Measurements from ENCODE around the gene WDPCP. TPM values are rescaled to one million over a fixed set of nuclear protein-coding genes. Genes with fewer than 3 reads are reported as not detected.
"Not testable (repeated sequence)": the region's sequence is repeated elsewhere in the genome, so short reads cannot be mapped to it uniquely, and the experiment has no call there.

The WDPCP gene
- total and polyA plus RNA-seq, 5 donors from 2014 or later, result 2.9 to 9.4 (median 3.9) TPM

GRCh38 chr2:63320669-63321068 is 267.6 kb downstream of the WDPCP start:
- Histone ChIP-seq H3K9me3 (ENCODE audit: control insufficient read depth in 2 of 2, low read length in 2 of 2) (no peaks in the 10 kb centered on the region), H3K4me1 (ENCODE audit: control insufficient read depth, insufficient read depth, low read length, poor library complexity, severe bottlenecking) (no peaks in the 10 kb centered on the region), H3K27me3 (ENCODE audit: control insufficient read depth, insufficient read depth, low read length) (no peaks in the 10 kb centered on the region), H3K4me3 (ENCODE audit: low read depth, low read length) (no peak overlapping the region), H3K36me3 (ENCODE audit: control insufficient read depth, insufficient read depth, low read length) (no peaks in the 10 kb centered on the region), H3K27ac (ENCODE audit: insufficient read depth, low read length, poor library complexity, severe bottlenecking) (no peak overlapping the region)
- no peaks in the 10 kb centered on the region for H3K27me3 Mint-ChIP-seq
- no peak overlapping the region for H3K27ac Mint-ChIP-seq
- H3K9me3 Mint-ChIP-seq, result peaks cover 0 to 8% (median 3%) of the 10 kb centered on the region in 7 donors
- H3K36me3 Mint-ChIP-seq, result peaks cover 27% of the 10 kb centered on the region
- no peaks in the 10 kb centered on the region for H3K4me1 Mint-ChIP-seq
- DNase-seq, result no peak
- no peak overlapping the region for H3K4me3 Mint-ChIP-seq
- no peak for ATAC-seq (ENCODE audit: low read depth in 2 of 2)

- H3K36me3 ChIP-seq (ENCODE audit: control insufficient read depth, insufficient read depth, low read length), result no peaks in the 10 kb centered on the region
- H3K4me3 ChIP-seq (ENCODE audit: low read depth, low read length), result no peak overlapping the region
- Mint-ChIP-seq H3K9me3 (peaks cover 0 to 23% (median 6%) of the 10 kb centered on the region in 7 donors), H3K27ac (no peak overlapping the region), H3K4me3 (no peak overlapping the region), H3K4me1 (no peaks in the 10 kb centered on the region), H3K27me3 (no peaks in the 10 kb centered on the region), H3K36me3 (peaks cover 52% of the 10 kb centered on the region)
- H3K27ac ChIP-seq (ENCODE audit: insufficient read depth, low read length, poor library complexity, severe bottlenecking), result no peak overlapping the region
- DNase-seq (no peak), ATAC-seq (ENCODE audit: low read depth in 2 of 2) (no peak)
- H3K9me3 ChIP-seq (ENCODE audit: control insufficient read depth in 2 of 2, low read length in 2 of 2), result no peaks in the 10 kb centered on the region
- no peaks in the 10 kb centered on the region for H3K4me1 ChIP-seq (ENCODE audit: control insufficient read depth, insufficient read depth, low read length, poor library complexity, severe bottlenecking)
- no peaks in the 10 kb centered on the region for H3K27me3 ChIP-seq (ENCODE audit: control insufficient read depth, insufficient read depth, low read length)
Measured at GRCh38 chr2:63310614-63311013, 277.7 kb downstream of the WDPCP start.

DNA sequence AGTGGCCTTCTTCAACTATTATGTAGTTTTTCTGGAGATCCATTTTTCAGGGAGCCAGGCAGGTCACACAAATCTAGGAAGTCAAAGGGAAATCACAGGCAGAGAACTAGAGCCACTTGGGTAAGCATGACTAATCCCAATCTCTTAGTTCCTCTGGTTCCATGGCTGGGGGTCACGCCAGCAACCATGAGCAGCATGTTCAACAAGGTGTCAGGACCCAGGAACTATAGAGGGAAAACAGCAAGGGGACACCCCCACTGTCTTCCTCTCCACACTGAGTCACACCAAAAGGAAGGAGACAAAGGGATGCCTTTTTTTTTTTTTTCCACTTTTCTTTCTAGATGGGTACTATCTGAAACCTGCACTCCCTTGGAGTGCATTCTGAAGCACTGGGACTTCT is 286.8 kb downstream of the WDPCP start:
- H3K36me3 ChIP-seq (ENCODE audit: control insufficient read depth, insufficient read depth, low read length), result no peaks in the 10 kb centered on the region
- no peak overlapping the region for H3K4me3 ChIP-seq (ENCODE audit: low read depth, low read length)
- Mint-ChIP-seq H3K4me3 (no peak overlapping the region), H3K9me3 (peaks cover 0 to 65% (median 14%) of the 10 kb centered on the region in 7 donors), H3K27ac (no peak overlapping the region), H3K4me1 (no peaks in the 10 kb centered on the region), H3K36me3 (peaks cover 25% of the 10 kb centered on the region), H3K27me3 (no peaks in the 10 kb centered on the region)
- no peak overlapping the region for H3K27ac ChIP-seq (ENCODE audit: insufficient read depth, low read length, poor library complexity, severe bottlenecking)
- no peak for ATAC-seq (ENCODE audit: low read depth in 2 of 2)
- DNase-seq, result peak in 1 of 3 donors; percentile 4
- no peaks in the 10 kb centered on the region for H3K27me3 ChIP-seq (ENCODE audit: control insufficient read depth, insufficient read depth, low read length)
- no peaks in the 10 kb centered on the region for H3K4me1 ChIP-seq (ENCODE audit: control insufficient read depth, insufficient read depth, low read length, poor library complexity, severe bottlenecking)
- peaks cover 26 to 49% of the 10 kb centered on the region in 2 experiments for H3K9me3 ChIP-seq (ENCODE audit: control insufficient read depth in 2 of 2, low read length in 2 of 2)

- ATAC-seq (ENCODE audit: low read depth in 2 of 2) (no peak), DNase-seq (peak in 1 of 3 donors; percentile 2)
- Histone ChIP-seq H3K36me3 (ENCODE audit: control insufficient read depth, insufficient read depth, low read length) (no peaks in the 10 kb centered on the region), H3K4me1 (ENCODE audit: control insufficient read depth, insufficient read depth, low read length, poor library complexity, severe bottlenecking) (no peaks in the 10 kb centered on the region), H3K4me3 (ENCODE audit: low read depth, low read length) (no peak overlapping the region), H3K9me3 (ENCODE audit: control insufficient read depth in 2 of 2, low read length in 2 of 2) (peaks cover 26 to 49% of the 10 kb centered on the region in 2 experiments), H3K27ac (ENCODE audit: insufficient read depth, low read length, poor library complexity, severe bottlenecking) (no peak overlapping the region), H3K27me3 (ENCODE audit: control insufficient read depth, insufficient read depth, low read length) (no peaks in the 10 kb centered on the region)
- peaks cover 0 to 67% (median 13%) of the 10 kb centered on the region in 7 donors for H3K9me3 Mint-ChIP-seq
- no peaks in the 10 kb centered on the region for H3K27me3 Mint-ChIP-seq
- no peak overlapping the region for H3K27ac Mint-ChIP-seq
- no peak overlapping the region for H3K4me3 Mint-ChIP-seq
- no peaks in the 10 kb centered on the region for H3K4me1 Mint-ChIP-seq
- peaks cover 23% of the 10 kb centered on the region for H3K36me3 Mint-ChIP-seq
Measured at GRCh38 chr2:63300835-63301234, 287.4 kb downstream of the WDPCP start.

- H3K9me3 ChIP-seq (ENCODE audit: control insufficient read depth in 2 of 2, low read length in 2 of 2), result peaks cover 8 to 13% of the 10 kb centered on the region in 2 experiments
- Mint-ChIP-seq H3K4me1 (no peaks in the 10 kb centered on the region), H3K9me3 (peaks cover 2 to 41% (median 15%) of the 10 kb centered on the region in 7 donors), H3K4me3 (no peak overlapping the region), H3K36me3 (peaks cover 8% of the 10 kb centered on the region), H3K27ac (no peak overlapping the region), H3K27me3 (no peaks in the 10 kb centered on the region)
- H3K4me1 ChIP-seq (ENCODE audit: control insufficient read depth, insufficient read depth, low read length, poor library complexity, severe bottlenecking), result no peaks in the 10 kb centered on the region
- no peaks in the 10 kb centered on the region for H3K27me3 ChIP-seq (ENCODE audit: control insufficient read depth, insufficient read depth, low read length)
- H3K27ac ChIP-seq (ENCODE audit: insufficient read depth, low read length, poor library complexity, severe bottlenecking), result no peak overlapping the region
- H3K4me3 ChIP-seq (ENCODE audit: low read depth, low read length), result no peak overlapping the region
- no peaks in the 10 kb centered on the region for H3K36me3 ChIP-seq (ENCODE audit: control insufficient read depth, insufficient read depth, low read length)
- no peak for ATAC-seq (ENCODE audit: low read depth in 2 of 2)
- DNase-seq, result no peak
Measured at GRCh38 chr2:63287956-63288355, 300.3 kb downstream of the WDPCP start.

- H3K27me3 ChIP-seq (ENCODE audit: control insufficient read depth, insufficient read depth, low read length); H3K4me1 Mint-ChIP-seq; H3K36me3 Mint-ChIP-seq; H3K27ac Mint-ChIP-seq; H3K27ac ChIP-seq (ENCODE audit: insufficient read depth, low read length, poor library complexity, severe bottlenecking); ATAC-seq (ENCODE audit: low read depth in 2 of 2); DNase-seq; H3K36me3 ChIP-seq (ENCODE audit: control insufficient read depth, insufficient read depth, low read length); H3K4me3 Mint-ChIP-seq; H3K4me3 ChIP-seq (ENCODE audit: low read depth, low read length); H3K27me3 Mint-ChIP-seq; H3K4me1 ChIP-seq (ENCODE audit: control insufficient read depth, insufficient read depth, low read length, poor library complexity, severe bottlenecking): not testable (repeated sequence)
- peaks cover 8 to 13% of the 10 kb centered on the region in 2 experiments for H3K9me3 ChIP-seq (ENCODE audit: control insufficient read depth in 2 of 2, low read length in 2 of 2)
- H3K9me3 Mint-ChIP-seq, result peaks cover 2 to 41% (median 13%) of the 10 kb centered on the region in 7 donors
Measured at GRCh38 chr2:63286520-63286919, 301.8 kb downstream of the WDPCP start.

- Histone ChIP-seq H3K4me3 (ENCODE audit: low read depth, low read length) (no peak overlapping the region), H3K27me3 (ENCODE audit: control insufficient read depth, insufficient read depth, low read length) (no peaks in the 10 kb centered on the region), H3K4me1 (ENCODE audit: control insufficient read depth, insufficient read depth, low read length, poor library complexity, severe bottlenecking) (no peaks in the 10 kb centered on the region), H3K9me3 (ENCODE audit: control insufficient read depth in 2 of 2, low read length in 2 of 2) (peaks cover 13 to 15% of the 10 kb centered on the region in 2 experiments), H3K36me3 (ENCODE audit: control insufficient read depth, insufficient read depth, low read length) (no peaks in the 10 kb centered on the region), H3K27ac (ENCODE audit: insufficient read depth, low read length, poor library complexity, severe bottlenecking) (no peak overlapping the region)
- Mint-ChIP-seq H3K36me3 (peaks cover 11% of the 10 kb centered on the region), H3K27me3 (no peaks in the 10 kb centered on the region), H3K4me1 (no peaks in the 10 kb centered on the region), H3K9me3 (peaks cover 3 to 63% (median 18%) of the 10 kb centered on the region in 7 donors), H3K27ac (no peak overlapping the region), H3K4me3 (no peak overlapping the region)
- no peak for DNase-seq
- no peak for ATAC-seq (ENCODE audit: low read depth in 2 of 2)
Measured at GRCh38 chr2:63283273-63283672, 305.0 kb downstream of the WDPCP start.

GRCh38 chr2:63272560-63272959 is 315.7 kb downstream of the WDPCP start:
- H3K4me1 Mint-ChIP-seq, result no peaks in the 10 kb centered on the region
- H3K27me3 ChIP-seq (ENCODE audit: control insufficient read depth, insufficient read depth, low read length), result no peaks in the 10 kb centered on the region
- no peak for ATAC-seq (ENCODE audit: low read depth in 2 of 2)
- H3K36me3 ChIP-seq (ENCODE audit: control insufficient read depth, insufficient read depth, low read length), result no peaks in the 10 kb centered on the region
- peaks cover 13% of the 10 kb centered on the region for H3K36me3 Mint-ChIP-seq
- H3K9me3 Mint-ChIP-seq, result peaks cover 8 to 61% (median 22%) of the 10 kb centered on the region in 7 donors
- H3K9me3 ChIP-seq (ENCODE audit: control insufficient read depth in 2 of 2, low read length in 2 of 2), result peaks cover 23 to 31% of the 10 kb centered on the region in 2 experiments
- no peak overlapping the region for H3K27ac ChIP-seq (ENCODE audit: insufficient read depth, low read length, poor library complexity, severe bottlenecking)
- no peaks in the 10 kb centered on the region for H3K4me1 ChIP-seq (ENCODE audit: control insufficient read depth, insufficient read depth, low read length, poor library complexity, severe bottlenecking)
- H3K4me3 ChIP-seq (ENCODE audit: low read depth, low read length), result no peak overlapping the region
- no peak for DNase-seq
- H3K4me3 Mint-ChIP-seq, result no peak overlapping the region
- no peak overlapping the region for H3K27ac Mint-ChIP-seq
- no peaks in the 10 kb centered on the region for H3K27me3 Mint-ChIP-seq

Data from CD4-positive, CD25-positive, alpha-beta regulatory T cell (primary cell).